ENCODE results near the gene EZR. TPM values are rescaled to one million over a fixed set of nuclear protein-coding genes. Genes with fewer than 3 reads are reported as not detected.

The EZR gene
- polyA plus RNA-seq, 1 donor (not counting 4 experiments of a cell fraction or from before 2014, with no cell fraction given), result 277 TPM

GRCh38 chr6:158753811-158754210 lies 65.4 kb downstream of the EZR start:
- H3K4me2 ChIP-seq (ENCODE audit: control insufficient read depth, extremely low read depth, insufficient read depth, low read depth, low read length), result no peak overlapping the region
- H3K9me1 ChIP-seq (ENCODE audit: control insufficient read depth, extremely low read depth, insufficient read depth, low read length), result no peaks in the 10 kb centered on the region
- H3K79me2 ChIP-seq (ENCODE audit: control insufficient read depth, insufficient read depth, low read length), result no peaks in the 10 kb centered on the region
- FAIRE-seq (no peak), DNase-seq (ENCODE audit: low read depth, low spot score) (no peak)
- H3K36me3 ChIP-seq (ENCODE audit: control insufficient read depth in 2 of 2, extremely low read depth in 1 of 2, insufficient read depth in 2 of 2, low read length in 2 of 2), result no peaks in the 10 kb centered on the region
- H3K27ac ChIP-seq (ENCODE audit: control insufficient read depth, insufficient read depth, low read length), result no peak overlapping the region
- H2AFZ ChIP-seq (ENCODE audit: control insufficient read depth, low read length), result no peak overlapping the region
- TF ChIP-seq CTCF (optimal IDR thresholded peaks at IDR 0.05 in 1 of 3, IDR thresholded peaks at IDR 0.05 in 1 of 3, conservative IDR thresholded peaks at IDR 0.05 in 1 of 3; ENCODE audit: extremely low read depth in 1 of 3, insufficient read depth in 2 of 3, low read length in 3 of 3) (no peak), EZH2 (IDR thresholded peaks at IDR 0.05; ENCODE audit: low read length) (no peak)
- dilution Hi-C loops (cut with MboI; ENCODE audit: extremely low pct_ligation_motif_present, low sequenced_read_pairs), result no loop called here
- H3K4me1 ChIP-seq (ENCODE audit: control insufficient read depth, extremely low read depth, insufficient read depth, low read length), result peaks cover 8% of the 10 kb centered on the region
- H4K20me1 ChIP-seq (ENCODE audit: control insufficient read depth, extremely low read depth, insufficient read depth, low read length), result no peaks in the 10 kb centered on the region
- H3K9ac ChIP-seq (ENCODE audit: control insufficient read depth, extremely low read depth, insufficient read depth, low read length), result no peak overlapping the region
- no peaks in the 10 kb centered on the region for H3K27me3 ChIP-seq (ENCODE audit: control insufficient read depth, extremely low read depth, insufficient read depth, low read length)
- no peaks in the 10 kb centered on the region for H3K9me3 ChIP-seq (ENCODE audit: control insufficient read depth, low read depth, low read length)
- no peak overlapping the region for H3K4me3 ChIP-seq (ENCODE audit: control insufficient read depth in 2 of 3, extremely low read depth in 1 of 3, insufficient read depth in 2 of 3, low read depth in 1 of 3, low read length in 3 of 3)

- TF ChIP-seq EZH2 (IDR thresholded peaks at IDR 0.05; ENCODE audit: low read length) (no peak), CTCF (optimal IDR thresholded peaks at IDR 0.05 in 1 of 3, IDR thresholded peaks at IDR 0.05 in 1 of 3, conservative IDR thresholded peaks at IDR 0.05 in 1 of 3; ENCODE audit: extremely low read depth in 1 of 3, insufficient read depth in 2 of 3, low read length in 3 of 3) (peak in 1 of 3 experiments; percentile 16)
- peaks cover 8% of the 10 kb centered on the region for H3K4me1 ChIP-seq (ENCODE audit: control insufficient read depth, extremely low read depth, insufficient read depth, low read length)
- no peaks in the 10 kb centered on the region for H3K36me3 ChIP-seq (ENCODE audit: control insufficient read depth in 2 of 2, extremely low read depth in 1 of 2, insufficient read depth in 2 of 2, low read length in 2 of 2)
- no peak overlapping the region for H3K27ac ChIP-seq (ENCODE audit: control insufficient read depth, insufficient read depth, low read length)
- H4K20me1 ChIP-seq (ENCODE audit: control insufficient read depth, extremely low read depth, insufficient read depth, low read length), result no peaks in the 10 kb centered on the region
- no peak overlapping the region for H3K4me3 ChIP-seq (ENCODE audit: control insufficient read depth in 2 of 3, extremely low read depth in 1 of 3, insufficient read depth in 2 of 3, low read depth in 1 of 3, low read length in 3 of 3)
- no peaks in the 10 kb centered on the region for H3K9me1 ChIP-seq (ENCODE audit: control insufficient read depth, extremely low read depth, insufficient read depth, low read length)
- no peak overlapping the region for H3K4me2 ChIP-seq (ENCODE audit: control insufficient read depth, extremely low read depth, insufficient read depth, low read depth, low read length)
- FAIRE-seq, result no peak
- H2AFZ ChIP-seq (ENCODE audit: control insufficient read depth, low read length), result no peak overlapping the region
- dilution Hi-C loops (cut with MboI; ENCODE audit: extremely low pct_ligation_motif_present, low sequenced_read_pairs), result no loop called here
- no peaks in the 10 kb centered on the region for H3K27me3 ChIP-seq (ENCODE audit: control insufficient read depth, extremely low read depth, insufficient read depth, low read length)
- H3K9me3 ChIP-seq (ENCODE audit: control insufficient read depth, low read depth, low read length), result no peaks in the 10 kb centered on the region
- H3K79me2 ChIP-seq (ENCODE audit: control insufficient read depth, insufficient read depth, low read length), result no peaks in the 10 kb centered on the region
- no peak for DNase-seq (ENCODE audit: low read depth, low spot score)
- no peak overlapping the region for H3K9ac ChIP-seq (ENCODE audit: control insufficient read depth, extremely low read depth, insufficient read depth, low read length)
These were observed 66.6 kb downstream of the EZR start for GRCh38 chr6:158752613-158753012.
